Tibial artery (tissue), 4 donors: ENCODE measurements around the gene PERP.

Experiments
- DNase-seq, 2 donors: peaks; one replicate each; pipeline ENCODE4 v3.0.0-alpha.2; 2019
- H3K27ac ChIP-seq, 2 donors: fragments of 200-600 bp; sonication (generic) in 1 of 2; 1 replicate in 1 of 2; 2 replicates in 1 of 2; pipeline ENCODE4 v1.5.1; 2018 to 2019; ENCODE audit warnings: mild to moderate bottlenecking in 1 of 2
- H3K27me3 ChIP-seq, 2 donors: fragments of 200-600 bp; sonication (generic) in 1 of 2; one replicate each; pipeline versions ENCODE4 v1.5.1 to v1.6.0; 2016 to 2019
- H3K36me3 ChIP-seq, 3 donors: fragments of 200-600 bp; sonication (generic) in 2 of 3; one replicate each; pipeline ENCODE4 v1.5.1; 2016 to 2019; ENCODE audit warnings: mild to moderate bottlenecking in 2 of 3
- H3K4me1 ChIP-seq, 4 donors: fragments of 200-600 bp; sonication (generic) in 2 of 4; 1 replicate in 3 of 4; 2 replicates in 1 of 4; pipeline ENCODE4 v1.5.1; 2016 to 2019
- H3K4me3 ChIP-seq, 2 donors: fragments of 200-600 bp; sonication (generic) in 1 of 2; 1 replicate in 1 of 2; 2 replicates in 1 of 2; pipeline ENCODE4 v1.5.1; 2018 to 2019; ENCODE audit warnings: mild to moderate bottlenecking in 2 of 2
- H3K9me3 ChIP-seq, 3 donors: fragments of 200-600 bp; sonication (generic) in 1 of 3; one replicate each; pipeline ENCODE4 v1.5.1; 2016 to 2019
- intact Hi-C: fragments of 100-400 bp; cut with DNase I; formaldehyde crosslinking; loops from one replicate; pipeline ENCODE4 v1.15.0; 2023; ENCODE audit warnings: low total_unique reads
- TF ChIP-seq, protein P1 (sequence below), 2 experiments: fragments of 200-600 bp in 1 of 2; fragments of 450-650 bp in 1 of 2; IDR thresholded peaks; one replicate each; pipeline ENCODE4 v1.5.1; 2017 to 2019; ENCODE audit warnings: antibody characterized with exemption in 2 of 2, mild to moderate bottlenecking in 1 of 2, moderate library complexity in 1 of 2

PERP gene

DNA sequence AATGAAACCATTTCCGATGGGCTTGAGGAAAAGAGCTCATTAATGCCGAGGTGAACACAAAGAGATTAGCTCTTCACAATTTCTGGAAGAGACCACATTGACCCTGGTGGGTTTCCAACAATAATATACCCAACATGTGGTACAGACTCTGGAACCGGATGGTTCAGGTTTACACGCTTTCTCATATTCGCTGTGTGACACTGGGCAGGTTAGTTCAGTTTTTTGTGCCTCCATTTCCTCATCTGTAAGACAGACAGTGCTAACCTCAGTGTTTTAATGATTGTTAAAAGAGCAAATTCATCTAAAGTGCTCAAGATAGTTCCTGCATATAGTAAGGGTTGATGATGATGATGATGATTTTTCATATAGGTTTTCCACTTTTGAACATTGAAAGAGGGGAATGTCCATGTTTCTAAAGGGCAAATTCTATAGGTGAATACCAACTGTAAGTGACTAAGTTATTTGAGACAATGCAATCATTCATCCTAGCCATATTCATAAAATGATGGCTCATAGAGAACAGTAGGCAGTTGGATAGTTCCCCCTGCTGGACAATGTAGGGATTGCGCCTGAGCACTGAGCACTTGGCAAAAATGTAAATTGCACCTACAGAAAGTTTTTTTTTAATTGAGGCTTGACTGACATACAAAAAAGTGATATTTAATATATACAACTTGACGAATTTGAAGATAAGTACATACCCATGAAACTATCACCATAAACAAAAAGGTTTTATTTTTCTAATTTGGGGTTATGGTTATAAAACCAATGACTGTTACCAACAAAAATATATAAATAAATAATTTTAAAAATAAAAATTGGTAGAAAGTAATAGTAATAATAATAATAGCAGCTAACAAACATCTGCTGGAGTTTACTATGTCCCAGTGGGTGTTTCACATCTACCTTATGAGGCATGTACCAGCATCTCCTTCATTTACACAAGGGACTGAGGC lies 2.1 kb upstream of the PERP start:
- H3K36me3 ChIP-seq = no peaks in the 10 kb centered on the region
- TF ChIP-seq, protein P1, sequence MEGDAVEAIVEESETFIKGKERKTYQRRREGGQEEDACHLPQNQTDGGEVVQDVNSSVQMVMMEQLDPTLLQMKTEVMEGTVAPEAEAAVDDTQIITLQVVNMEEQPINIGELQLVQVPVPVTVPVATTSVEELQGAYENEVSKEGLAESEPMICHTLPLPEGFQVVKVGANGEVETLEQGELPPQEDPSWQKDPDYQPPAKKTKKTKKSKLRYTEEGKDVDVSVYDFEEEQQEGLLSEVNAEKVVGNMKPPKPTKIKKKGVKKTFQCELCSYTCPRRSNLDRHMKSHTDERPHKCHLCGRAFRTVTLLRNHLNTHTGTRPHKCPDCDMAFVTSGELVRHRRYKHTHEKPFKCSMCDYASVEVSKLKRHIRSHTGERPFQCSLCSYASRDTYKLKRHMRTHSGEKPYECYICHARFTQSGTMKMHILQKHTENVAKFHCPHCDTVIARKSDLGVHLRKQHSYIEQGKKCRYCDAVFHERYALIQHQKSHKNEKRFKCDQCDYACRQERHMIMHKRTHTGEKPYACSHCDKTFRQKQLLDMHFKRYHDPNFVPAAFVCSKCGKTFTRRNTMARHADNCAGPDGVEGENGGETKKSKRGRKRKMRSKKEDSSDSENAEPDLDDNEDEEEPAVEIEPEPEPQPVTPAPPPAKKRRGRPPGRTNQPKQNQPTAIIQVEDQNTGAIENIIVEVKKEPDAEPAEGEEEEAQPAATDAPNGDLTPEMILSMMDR (IDR thresholded peaks at IDR 0.05) = peak; percentile 86 to 98
- intact Hi-C loops = loop anchor here (5.0 kb wide), 1 partner anchor 107 kb away; no protein-coding TSS in a partner anchor
- peak overlapping the region in 1 of 2 donors; percentile 5 for H3K27ac ChIP-seq
- H3K9me3 ChIP-seq = no peaks in the 10 kb centered on the region
- peaks cover 0 to 28% (median 11%) of the 10 kb centered on the region in 4 donors for H3K4me1 ChIP-seq
- no peaks in the 10 kb centered on the region for H3K27me3 ChIP-seq
- peak; percentile 79 to 80 for DNase-seq
- no peak overlapping the region for H3K4me3 ChIP-seq

DNA sequence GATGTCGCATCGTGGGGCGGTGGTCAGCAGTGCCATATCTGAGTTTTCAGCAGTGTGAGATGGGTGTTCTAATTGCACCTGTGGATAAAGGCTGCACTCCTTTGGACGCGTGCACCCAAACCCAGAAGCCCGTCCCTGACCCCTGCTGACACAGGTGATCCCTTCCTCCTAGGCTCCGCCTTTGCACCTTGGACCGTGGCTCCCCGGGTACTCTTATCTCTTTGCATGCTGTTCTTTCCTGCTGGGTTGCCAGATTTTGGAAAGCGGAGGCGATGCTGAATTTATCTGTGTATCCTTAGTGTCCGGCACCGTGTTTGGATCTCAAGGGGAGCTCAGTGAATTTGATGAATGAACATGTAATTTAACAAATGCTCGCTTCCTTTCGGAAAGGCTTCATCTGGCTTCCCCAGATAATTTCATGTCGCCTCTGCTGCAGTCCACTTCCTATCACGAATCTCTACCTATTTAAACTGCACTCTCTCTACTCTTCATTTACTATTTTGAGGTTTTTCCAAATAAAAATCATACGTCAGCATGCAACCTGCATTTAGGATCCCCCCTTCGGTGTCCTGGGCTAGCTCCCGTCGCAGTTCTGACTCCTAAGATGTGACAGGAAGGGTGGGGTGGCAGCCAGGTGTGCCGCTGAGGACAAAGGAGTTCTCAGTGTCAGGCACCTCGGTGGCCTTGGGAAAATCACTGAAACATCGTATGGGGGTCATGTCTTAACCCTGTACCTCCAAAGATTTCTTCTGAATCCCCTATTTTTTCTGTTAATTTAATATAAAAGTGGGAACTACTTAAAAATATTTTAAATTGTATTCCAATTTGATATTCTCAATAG lies 753 bp upstream of the PERP start:
- TF ChIP-seq, protein P1 (IDR thresholded peaks at IDR 0.05) = no peak
- intact Hi-C loops = loop anchor here (5.0 kb wide), 1 partner anchor 106 kb away; no protein-coding TSS in a partner anchor
- peak in 1 of 2 donors; percentile 21 for DNase-seq
- no peaks in the 10 kb centered on the region for H3K36me3 ChIP-seq
- H3K4me3 ChIP-seq = peak overlapping the region; percentile 91 to 95
- H3K27me3 ChIP-seq = no peaks in the 10 kb centered on the region
- peaks cover 0 to 28% (median 11%) of the 10 kb centered on the region in 4 donors for H3K4me1 ChIP-seq
- H3K27ac ChIP-seq = peak overlapping the region; percentile 78 to 80
- no peaks in the 10 kb centered on the region for H3K9me3 ChIP-seq

DNA sequence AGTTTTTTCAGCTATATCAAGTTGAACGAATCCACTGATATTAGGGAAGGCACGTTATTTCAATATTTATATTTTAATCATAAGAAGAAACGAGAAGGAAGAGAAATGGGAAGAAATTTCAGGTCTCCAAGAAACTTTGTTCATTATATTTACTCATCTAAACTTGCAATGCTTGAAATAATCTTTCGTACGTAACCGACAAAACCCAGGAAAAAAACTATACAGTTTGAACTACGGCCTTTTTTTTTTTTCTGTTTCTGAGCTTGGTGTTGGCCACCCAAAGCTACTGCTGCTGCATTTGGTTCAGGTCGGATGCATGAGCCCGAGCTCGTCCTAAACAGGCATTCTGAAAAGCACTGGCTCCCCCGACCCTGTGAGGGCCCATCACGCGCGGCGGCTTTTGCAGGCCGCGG lies 548 bp downstream of the PERP start:
- Histone ChIP-seq H3K27ac (peak overlapping the region; percentile 78 to 80), H3K9me3 (no peaks in the 10 kb centered on the region), H3K4me1 (peaks cover 0 to 28% (median 11%) of the 10 kb centered on the region in 4 donors), H3K4me3 (peak overlapping the region; percentile 91 to 95), H3K27me3 (no peaks in the 10 kb centered on the region), H3K36me3 (no peaks in the 10 kb centered on the region)
- TF ChIP-seq, protein P1 (IDR thresholded peaks at IDR 0.05) = no peak
- intact Hi-C loops = loop anchor here (5.0 kb wide), 1 partner anchor 104 kb away; no protein-coding TSS in a partner anchor
- no peak for DNase-seq

DNA sequence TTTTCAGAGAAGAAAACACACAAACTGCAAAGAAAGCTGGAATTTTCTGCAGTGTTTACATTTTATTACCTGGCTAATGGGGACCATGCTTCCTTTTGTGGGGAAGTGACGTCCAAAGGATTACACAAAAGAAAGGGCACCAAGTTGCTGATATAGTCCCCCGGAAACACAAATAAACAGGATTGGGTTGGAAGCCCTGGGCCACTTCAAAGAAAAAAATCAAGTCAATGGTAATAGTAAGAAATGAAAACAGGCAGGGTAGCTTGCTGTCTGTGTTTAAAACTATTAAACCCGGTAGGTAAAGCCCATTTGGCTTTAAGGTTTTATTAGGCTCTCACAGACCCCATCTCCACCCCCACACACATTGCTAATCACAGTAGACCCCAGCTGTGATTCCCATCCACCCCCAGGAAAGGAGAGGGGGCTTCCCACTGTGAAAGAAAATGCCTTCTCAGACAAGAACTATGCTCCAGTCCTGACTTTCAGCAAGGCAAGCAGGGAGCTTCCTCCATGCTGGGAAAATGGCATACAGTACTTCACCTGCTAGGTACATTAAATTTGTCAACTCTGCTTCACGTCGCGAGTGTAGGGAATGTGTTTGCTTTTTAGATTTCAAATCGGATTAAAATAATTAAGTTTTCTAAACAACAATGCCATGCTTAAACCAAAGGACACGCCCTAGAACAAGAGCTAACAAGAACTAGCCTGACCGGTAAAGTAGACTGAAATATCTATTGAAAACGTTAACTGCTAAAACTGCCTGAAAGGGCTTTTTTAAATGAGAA lies 1.1 kb downstream of the PERP start:
- Histone ChIP-seq H3K9me3 (no peaks in the 10 kb centered on the region), H3K27me3 (no peaks in the 10 kb centered on the region), H3K4me1 (peaks cover 0 to 28% (median 11%) of the 10 kb centered on the region in 4 donors), H3K27ac (peak overlapping the region; percentile 78 to 80), H3K36me3 (no peaks in the 10 kb centered on the region), H3K4me3 (peak overlapping the region; percentile 91 to 95)
- DNase-seq = no peak
- TF ChIP-seq, protein P1 (IDR thresholded peaks at IDR 0.05) = no peak
- intact Hi-C loops = loop anchor here (5.0 kb wide), 1 partner anchor 104 kb away; no protein-coding TSS in a partner anchor
